GM12892 (cell line): Measurements from ENCODE around the gene UBE2E3.

Experiments used
- POLR2A ChIP-seq: IDR thresholded peaks from 2 replicates; pipeline ENCODE4 v1.6.1; 2011; ENCODE audit warnings: low read depth, low read length, control low read depth
- TAF1 ChIP-seq: IDR thresholded peaks from 2 replicates; pipeline ENCODE4 v1.6.1; 2011; ENCODE audit warnings: low read depth, mild to moderate bottlenecking, control low read depth, low read length, borderline replicate concordance

- TF ChIP-seq TAF1, result no peak
- no peak for TF ChIP-seq POLR2A
Observed at GRCh38 chr2:181041661-181042060, 61.3 kb downstream of the UBE2E3 start.
